ENCODE data around the gene TMEM86A. TPM values are rescaled to one million over a fixed set of nuclear protein-coding genes. Genes with fewer than 3 reads are reported as not detected.

Gene TMEM86A
- total and polyA plus RNA-seq, 2 donors (not counting 3 experiments of a cell fraction or from before 2014, with no cell fraction given), result 2.1 to 2.6 TPM

GRCh38 chr11:18706330-18707243 is 8.0 kb downstream of the TMEM86A start:
- POLR2A ChIA-PET, result no interaction called here
- TF ChIP-seq POLR2A (IDR thresholded peaks at IDR 0.05; ENCODE audit: low read depth, low read length) (no peak), GATA2 (IDR thresholded peaks at IDR 0.05; ENCODE audit: insufficient read depth, insufficient read length, low read depth, low read length) (no peak), EZH2 (IDR thresholded peaks at IDR 0.05; ENCODE audit: borderline replicate concordance, low read depth, low read length, severe bottlenecking) (no peak), JUN (IDR thresholded peaks at IDR 0.05; ENCODE audit: borderline replicate concordance, insufficient read depth, insufficient read length, low read depth) (no peak), MYC (IDR thresholded peaks at IDR 0.05; ENCODE audit: low read depth, low read length) (no peak), MAX (IDR thresholded peaks at IDR 0.05; ENCODE audit: insufficient read depth, insufficient read length) (no peak), CTCF (IDR thresholded peaks at IDR 0.05; ENCODE audit: extremely low read depth in 1 of 2, insufficient read depth in 1 of 2, low read depth in 1 of 2, low read length in 2 of 2) (no peak), POLR2AphosphoS5 (IDR thresholded peaks at IDR 0.05; ENCODE audit: insufficient read depth, low read depth, low read length) (no peak), FOS (IDR thresholded peaks at IDR 0.05; ENCODE audit: borderline replicate concordance, insufficient read depth, low read length) (no peak)
- TSS peak; percentile 38 for BruUV-seq (replicated peaks)
- Histone ChIP-seq H3K4me3 (replicated peaks in 1 of 3; ENCODE audit: insufficient read depth in 1 of 3, low read depth in 1 of 3, low read length in 3 of 3) (peak overlapping the region in 2 of 3 experiments; percentile 25 to 55), H3K27me3 (ENCODE audit: control insufficient read depth in 2 of 2, insufficient read depth in 2 of 2, low read length in 2 of 2) (peaks cover 16 to 26% of the 10 kb centered on the region in 2 experiments), H3K27ac (ENCODE audit: insufficient read depth, low read depth, low read length) (no peak overlapping the region), H3K4me2 (ENCODE audit: insufficient read depth, low read length) (no peak overlapping the region), H2AFZ (ENCODE audit: low read depth, low read length) (peak overlapping the region; percentile 82), H3K79me2 (ENCODE audit: control insufficient read depth, insufficient read depth, low read length) (no peaks in the 10 kb centered on the region), H3K4me1 (ENCODE audit: control insufficient read depth, extremely low read depth, insufficient read depth, low read length) (peaks cover 6% of the 10 kb centered on the region), H3K36me3 (ENCODE audit: control insufficient read depth in 2 of 2, extremely low read depth in 1 of 2, insufficient read depth in 2 of 2, low read length in 2 of 2) (no peaks in the 10 kb centered on the region), H3K9ac (replicated peaks; ENCODE audit: extremely low read depth, insufficient read depth, low read length) (no peak overlapping the region), H3K9me1 (replicated peaks; ENCODE audit: control insufficient read depth, extremely low read depth, insufficient read depth, low read length) (no peaks in the 10 kb centered on the region), H4K20me1 (replicated peaks; ENCODE audit: control insufficient read depth, extremely low read depth, insufficient read depth, low read length) (no peaks in the 10 kb centered on the region), H3K9me3 (replicated peaks; ENCODE audit: control insufficient read depth, insufficient read depth, low read length) (no peaks in the 10 kb centered on the region)
- DNase-seq (ENCODE audit: low read depth, low spot score), result peak; percentile 32
- CTCF ChIA-PET, result interaction anchor here (0.6 to 3.5 kb wide), 5 partner anchors 15 to 463 kb away, joined by 3 to 20 read pairs (median 3); partner anchors contain the start of gene UEVLD
- peak; percentile 42 for FAIRE-seq
- dilution Hi-C loops (cut with MboI; ENCODE audit: extremely low pct_ligation_motif_present, low sequenced_read_pairs), result no loop called here
- intact Hi-C loops (cut with micrococcal nuclease), result loop anchor here (2.0 to 5.0 kb wide), 2 partner anchors 16 to 1694 kb away; partner anchors contain the start of gene PLEKHA7

All from endothelial cell of umbilical vein (primary cell).